ENCODE measurements around the gene ELF4. TPM values are rescaled to one million over a fixed set of nuclear protein-coding genes. Genes with fewer than 3 reads are reported as not detected.

Gene ELF4
- total and polyA plus RNA-seq, 2 of the 13 experiments (the other 11 are each of a cell fraction or from before 2014, with no cell fraction given) = 1.3 to 2.6 TPM

DNA sequence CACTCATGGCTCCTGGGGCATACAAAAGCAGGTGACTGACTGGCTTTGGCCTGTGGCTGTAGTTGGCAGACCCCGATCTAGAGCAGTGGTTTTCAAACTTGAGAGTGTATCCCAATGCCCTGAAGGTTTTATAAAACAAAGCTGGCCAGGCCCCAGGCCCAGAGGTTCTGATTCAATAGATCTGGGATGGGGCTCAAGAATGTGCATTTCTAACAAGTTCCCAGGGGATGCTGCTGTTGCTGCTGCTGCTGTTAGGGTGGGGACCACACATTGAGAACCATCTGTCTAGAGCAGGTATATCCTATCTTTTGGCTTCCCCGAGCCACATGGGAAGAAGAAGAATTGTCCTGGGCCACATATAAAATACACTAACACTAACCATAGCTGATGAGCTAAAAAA lies 48.0 kb upstream of the ELF4 start (continued):
- TF ChIP-seq, protein P1, sequence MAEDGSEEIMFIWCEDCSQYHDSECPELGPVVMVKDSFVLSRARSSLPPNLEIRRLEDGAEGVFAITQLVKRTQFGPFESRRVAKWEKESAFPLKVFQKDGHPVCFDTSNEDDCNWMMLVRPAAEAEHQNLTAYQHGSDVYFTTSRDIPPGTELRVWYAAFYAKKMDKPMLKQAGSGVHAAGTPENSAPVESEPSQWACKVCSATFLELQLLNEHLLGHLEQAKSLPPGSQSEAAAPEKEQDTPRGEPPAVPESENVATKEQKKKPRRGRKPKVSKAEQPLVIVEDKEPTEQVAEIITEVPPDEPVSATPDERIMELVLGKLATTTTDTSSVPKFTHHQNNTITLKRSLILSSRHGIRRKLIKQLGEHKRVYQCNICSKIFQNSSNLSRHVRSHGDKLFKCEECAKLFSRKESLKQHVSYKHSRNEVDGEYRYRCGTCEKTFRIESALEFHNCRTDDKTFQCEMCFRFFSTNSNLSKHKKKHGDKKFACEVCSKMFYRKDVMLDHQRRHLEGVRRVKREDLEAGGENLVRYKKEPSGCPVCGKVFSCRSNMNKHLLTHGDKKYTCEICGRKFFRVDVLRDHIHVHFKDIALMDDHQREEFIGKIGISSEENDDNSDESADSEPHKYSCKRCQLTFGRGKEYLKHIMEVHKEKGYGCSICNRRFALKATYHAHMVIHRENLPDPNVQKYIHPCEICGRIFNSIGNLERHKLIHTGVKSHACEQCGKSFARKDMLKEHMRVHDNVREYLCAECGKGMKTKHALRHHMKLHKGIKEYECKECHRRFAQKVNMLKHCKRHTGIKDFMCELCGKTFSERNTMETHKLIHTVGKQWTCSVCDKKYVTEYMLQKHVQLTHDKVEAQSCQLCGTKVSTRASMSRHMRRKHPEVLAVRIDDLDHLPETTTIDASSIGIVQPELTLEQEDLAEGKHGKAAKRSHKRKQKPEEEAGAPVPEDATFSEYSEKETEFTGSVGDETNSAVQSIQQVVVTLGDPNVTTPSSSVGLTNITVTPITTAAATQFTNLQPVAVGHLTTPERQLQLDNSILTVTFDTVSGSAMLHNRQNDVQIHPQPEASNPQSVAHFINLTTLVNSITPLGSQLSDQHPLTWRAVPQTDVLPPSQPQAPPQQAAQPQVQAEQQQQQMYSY (CRISPR knock-in tag; IDR thresholded peaks at IDR 0.05) = no peak
- TF ChIP-seq, protein P2, sequence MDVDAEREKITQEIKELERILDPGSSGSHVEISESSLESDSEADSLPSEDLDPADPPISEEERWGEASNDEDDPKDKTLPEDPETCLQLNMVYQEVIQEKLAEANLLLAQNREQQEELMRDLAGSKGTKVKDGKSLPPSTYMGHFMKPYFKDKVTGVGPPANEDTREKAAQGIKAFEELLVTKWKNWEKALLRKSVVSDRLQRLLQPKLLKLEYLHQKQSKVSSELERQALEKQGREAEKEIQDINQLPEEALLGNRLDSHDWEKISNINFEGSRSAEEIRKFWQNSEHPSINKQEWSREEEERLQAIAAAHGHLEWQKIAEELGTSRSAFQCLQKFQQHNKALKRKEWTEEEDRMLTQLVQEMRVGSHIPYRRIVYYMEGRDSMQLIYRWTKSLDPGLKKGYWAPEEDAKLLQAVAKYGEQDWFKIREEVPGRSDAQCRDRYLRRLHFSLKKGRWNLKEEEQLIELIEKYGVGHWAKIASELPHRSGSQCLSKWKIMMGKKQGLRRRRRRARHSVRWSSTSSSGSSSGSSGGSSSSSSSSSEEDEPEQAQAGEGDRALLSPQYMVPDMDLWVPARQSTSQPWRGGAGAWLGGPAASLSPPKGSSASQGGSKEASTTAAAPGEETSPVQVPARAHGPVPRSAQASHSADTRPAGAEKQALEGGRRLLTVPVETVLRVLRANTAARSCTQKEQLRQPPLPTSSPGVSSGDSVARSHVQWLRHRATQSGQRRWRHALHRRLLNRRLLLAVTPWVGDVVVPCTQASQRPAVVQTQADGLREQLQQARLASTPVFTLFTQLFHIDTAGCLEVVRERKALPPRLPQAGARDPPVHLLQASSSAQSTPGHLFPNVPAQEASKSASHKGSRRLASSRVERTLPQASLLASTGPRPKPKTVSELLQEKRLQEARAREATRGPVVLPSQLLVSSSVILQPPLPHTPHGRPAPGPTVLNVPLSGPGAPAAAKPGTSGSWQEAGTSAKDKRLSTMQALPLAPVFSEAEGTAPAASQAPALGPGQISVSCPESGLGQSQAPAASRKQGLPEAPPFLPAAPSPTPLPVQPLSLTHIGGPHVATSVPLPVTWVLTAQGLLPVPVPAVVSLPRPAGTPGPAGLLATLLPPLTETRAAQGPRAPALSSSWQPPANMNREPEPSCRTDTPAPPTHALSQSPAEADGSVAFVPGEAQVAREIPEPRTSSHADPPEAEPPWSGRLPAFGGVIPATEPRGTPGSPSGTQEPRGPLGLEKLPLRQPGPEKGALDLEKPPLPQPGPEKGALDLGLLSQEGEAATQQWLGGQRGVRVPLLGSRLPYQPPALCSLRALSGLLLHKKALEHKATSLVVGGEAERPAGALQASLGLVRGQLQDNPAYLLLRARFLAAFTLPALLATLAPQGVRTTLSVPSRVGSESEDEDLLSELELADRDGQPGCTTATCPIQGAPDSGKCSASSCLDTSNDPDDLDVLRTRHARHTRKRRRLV (CRISPR knock-in tag; IDR thresholded peaks at IDR 0.05) = no peak
- TF ChIP-seq ZNF605 (CRISPR knock-in tag; IDR thresholded peaks at IDR 0.05) (no peak), KDM6A (CRISPR knock-in tag; IDR thresholded peaks at IDR 0.05; ENCODE audit: low read depth) (no peak)

DNA sequence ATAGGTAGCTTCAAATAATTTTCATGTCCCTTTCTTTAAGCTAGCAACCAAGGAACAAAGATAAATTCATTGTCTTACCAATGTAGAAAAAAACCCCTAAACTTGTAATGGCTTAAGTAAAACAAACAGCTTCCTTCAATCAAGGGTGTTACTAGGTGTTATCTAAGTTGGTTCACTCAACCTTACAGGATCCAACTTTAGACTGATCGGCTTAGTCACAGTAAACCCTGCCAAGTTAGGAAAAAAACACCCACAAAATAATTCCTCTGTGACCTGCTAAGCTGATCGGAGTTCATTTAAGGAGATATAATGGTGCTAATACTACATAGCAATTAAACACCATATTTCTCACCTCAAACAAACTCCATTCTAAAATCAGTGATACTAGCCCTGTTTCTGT lies 45.3 kb upstream of the ELF4 start:
- Histone ChIP-seq H3K27me3 (ENCODE audit: control insufficient read depth in 1 of 2, insufficient read depth in 2 of 2, low read length in 2 of 2) (no peaks in the 10 kb centered on the region), H3K4me3 (replicated peaks in 1 of 3; ENCODE audit: insufficient read depth in 1 of 3, low read depth in 2 of 3, low read length in 3 of 3) (no peak overlapping the region), H3K4me2 (ENCODE audit: low read depth, low read length) (no peak overlapping the region), H3K36me3 (replicated peaks in 1 of 2; ENCODE audit: control insufficient read depth in 1 of 2, insufficient read depth in 2 of 2, low read length in 2 of 2) (no peaks in the 10 kb centered on the region), H4K20me1 (ENCODE audit: insufficient read depth, low read length) (no peaks in the 10 kb centered on the region), H3K9ac (ENCODE audit: insufficient read depth, low read depth, low read length) (no peak overlapping the region), H2AFZ (ENCODE audit: low read length) (no peak overlapping the region), H3K4me1 (ENCODE audit: insufficient read depth, low read length) (peaks cover 7% of the 10 kb centered on the region), H3K79me2 (ENCODE audit: insufficient read depth, low read length) (peaks cover 2% of the 10 kb centered on the region), H3K27ac (ENCODE audit: extremely low read length, insufficient read depth, low read length) (no peak overlapping the region), H3K9me3 (ENCODE audit: low read length) (no peaks in the 10 kb centered on the region)
- DNase-seq (ENCODE audit: low spot score) (no peak), ATAC-seq (no peak), FAIRE-seq (no peak)
- intact Hi-C loops (cut with micrococcal nuclease; ENCODE audit: unreplicated experiment) = no loop called here
- in situ Hi-C loops (cut with HindIII; ENCODE audit: extremely low pct_ligation_motif_present, low pct_unique_long_range_greater_than_20kb) = no loop called here
- POLR2A ChIA-PET = no interaction called here
- WGBS (ENCODE audit: low lambda C conversion rate) = 96% methylated on average over 2 of the region's 2 CpGs
- no TSS peak for BruUV-seq (replicated peaks)
- CTCF ChIA-PET (ENCODE audit: low intra/inter-chr PET ratio, low total read pairs) = no interaction called here
- TF ChIP-seq, protein P3, sequence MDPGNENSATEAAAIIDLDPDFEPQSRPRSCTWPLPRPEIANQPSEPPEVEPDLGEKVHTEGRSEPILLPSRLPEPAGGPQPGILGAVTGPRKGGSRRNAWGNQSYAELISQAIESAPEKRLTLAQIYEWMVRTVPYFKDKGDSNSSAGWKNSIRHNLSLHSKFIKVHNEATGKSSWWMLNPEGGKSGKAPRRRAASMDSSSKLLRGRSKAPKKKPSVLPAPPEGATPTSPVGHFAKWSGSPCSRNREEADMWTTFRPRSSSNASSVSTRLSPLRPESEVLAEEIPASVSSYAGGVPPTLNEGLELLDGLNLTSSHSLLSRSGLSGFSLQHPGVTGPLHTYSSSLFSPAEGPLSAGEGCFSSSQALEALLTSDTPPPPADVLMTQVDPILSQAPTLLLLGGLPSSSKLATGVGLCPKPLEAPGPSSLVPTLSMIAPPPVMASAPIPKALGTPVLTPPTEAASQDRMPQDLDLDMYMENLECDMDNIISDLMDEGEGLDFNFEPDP (CRISPR knock-in tag; conservative IDR thresholded peaks at IDR 0.05) = no peak
- TF ChIP-seq CBX2 (IDR thresholded peaks at IDR 0.05; ENCODE audit: low read depth, low read length) (no peak), CBX2 (CRISPR knock-in tag; IDR thresholded peaks at IDR 0.05; ENCODE audit: low read depth) (no peak), EP300 (IDR thresholded peaks at IDR 0.05; ENCODE audit: low read depth in 2 of 2, low read length in 2 of 2) (no peak), EP300 (CRISPR knock-in tag; IDR thresholded peaks at IDR 0.05; ENCODE audit: borderline replicate concordance) (no peak), HHEX (CRISPR knock-in tag; IDR thresholded peaks at IDR 0.05) (no peak), PHF20 (CRISPR knock-in tag; IDR thresholded peaks at IDR 0.05) (no peak)
- TF ChIP-seq, protein P4, sequence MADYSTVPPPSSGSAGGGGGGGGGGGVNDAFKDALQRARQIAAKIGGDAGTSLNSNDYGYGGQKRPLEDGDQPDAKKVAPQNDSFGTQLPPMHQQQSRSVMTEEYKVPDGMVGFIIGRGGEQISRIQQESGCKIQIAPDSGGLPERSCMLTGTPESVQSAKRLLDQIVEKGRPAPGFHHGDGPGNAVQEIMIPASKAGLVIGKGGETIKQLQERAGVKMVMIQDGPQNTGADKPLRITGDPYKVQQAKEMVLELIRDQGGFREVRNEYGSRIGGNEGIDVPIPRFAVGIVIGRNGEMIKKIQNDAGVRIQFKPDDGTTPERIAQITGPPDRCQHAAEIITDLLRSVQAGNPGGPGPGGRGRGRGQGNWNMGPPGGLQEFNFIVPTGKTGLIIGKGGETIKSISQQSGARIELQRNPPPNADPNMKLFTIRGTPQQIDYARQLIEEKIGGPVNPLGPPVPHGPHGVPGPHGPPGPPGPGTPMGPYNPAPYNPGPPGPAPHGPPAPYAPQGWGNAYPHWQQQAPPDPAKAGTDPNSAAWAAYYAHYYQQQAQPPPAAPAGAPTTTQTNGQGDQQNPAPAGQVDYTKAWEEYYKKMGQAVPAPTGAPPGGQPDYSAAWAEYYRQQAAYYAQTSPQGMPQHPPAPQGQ (CRISPR knock-in tag; IDR thresholded peaks at IDR 0.05; ENCODE audit: borderline replicate concordance) = no peak

Measured in HepG2 (cell line).